BLaER1 (cell line): Measurements from ENCODE around the gene RNFT2.

Experiments
- H3K27ac ChIP-seq: shearing (Covaris generic); formaldehyde crosslinking; 2 replicates; pipeline ENCODE4 v1.8.1; 2022
- H3K27me3 ChIP-seq: shearing (Covaris generic); formaldehyde crosslinking; 2 replicates; pipeline ENCODE4 v1.8.1; 2022
- H3K36me3 ChIP-seq: shearing (Covaris generic); formaldehyde crosslinking; 2 replicates; pipeline ENCODE4 v1.8.1; 2022
- H3K4me1 ChIP-seq: shearing (Covaris generic); formaldehyde crosslinking; 2 replicates; pipeline ENCODE4 v1.8.1; 2022
- H3K4me2 ChIP-seq: shearing (Covaris generic); formaldehyde crosslinking; 2 replicates; pipeline ENCODE4 v1.8.1; 2022
- H3K4me3 ChIP-seq: shearing (Covaris generic); formaldehyde crosslinking; 2 replicates; pipeline ENCODE4 v1.8.1; 2022
- H3K9ac ChIP-seq: shearing (Covaris generic); formaldehyde crosslinking; 2 replicates; pipeline ENCODE4 v1.8.1; 2022
- H3K9me3 ChIP-seq: shearing (Covaris generic); formaldehyde crosslinking; 2 replicates; pipeline ENCODE4 v1.8.1; 2022
- H4K20me1 ChIP-seq: shearing (Covaris generic); formaldehyde crosslinking; 2 replicates; pipeline ENCODE4 v1.8.1; 2022
- Cebpa-rat ChIP-seq: shearing (Covaris generic); IDR thresholded peaks from 2 replicates; pipeline ENCODE4 v1.8.1; 2022

RNFT2 gene

DNA sequence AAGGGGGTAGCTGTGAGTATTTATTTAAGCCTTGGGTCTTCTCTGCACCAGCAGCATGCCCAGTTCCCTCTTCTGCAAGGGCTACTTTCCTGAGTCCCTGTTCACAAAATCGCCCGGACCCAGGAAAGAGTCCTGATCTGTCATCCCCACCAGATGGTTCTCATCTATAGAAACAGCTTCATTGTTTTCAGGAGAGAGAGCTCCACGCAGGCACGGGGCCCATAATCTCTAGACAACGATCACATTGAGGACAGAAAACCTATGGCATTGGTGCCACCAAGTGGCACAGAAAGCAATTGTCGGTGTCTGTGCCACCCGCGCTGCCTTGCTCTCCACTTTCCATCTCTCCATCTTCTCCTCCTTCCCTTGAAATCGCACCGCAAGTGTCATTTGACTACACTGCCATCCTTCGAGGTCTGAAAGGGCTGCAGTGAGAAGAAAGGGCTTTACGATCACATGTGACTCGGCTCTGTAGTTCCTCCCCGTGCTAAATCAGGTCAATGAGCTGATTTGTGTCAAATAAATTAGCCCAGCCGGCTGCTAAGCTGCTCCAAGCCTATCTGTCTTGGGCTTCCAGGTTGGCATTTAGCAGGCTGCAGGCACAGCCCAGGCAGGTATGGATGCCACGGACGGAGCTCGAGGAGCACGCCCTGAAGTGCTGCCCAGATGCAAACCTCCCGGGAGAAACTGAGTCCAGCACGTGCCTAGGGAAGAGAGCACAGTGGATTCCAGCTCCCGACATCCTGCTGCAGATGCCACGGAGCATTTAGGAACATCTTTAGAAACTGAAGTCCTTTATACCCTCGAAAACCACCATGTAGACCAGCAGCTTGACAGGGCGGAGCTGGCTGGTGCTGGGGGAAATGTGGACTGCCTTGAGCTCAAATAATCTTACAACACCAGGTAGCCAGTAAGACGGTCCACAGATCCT is 29.0 kb upstream of the RNFT2 start:
- Histone ChIP-seq H3K4me2 (peak overlapping the region; percentile 71), H3K9me3 (no peaks in the 10 kb centered on the region), H4K20me1 (no peaks in the 10 kb centered on the region; the same call in 1 of the 2 replicates), H3K27ac (no peak overlapping the region), H3K27me3 (peaks cover 23% of the 10 kb centered on the region), H3K9ac (no peak overlapping the region), H3K36me3 (peaks cover 13% of the 10 kb centered on the region), H3K4me1 (peaks cover 57% of the 10 kb centered on the region), H3K4me3 (no peak overlapping the region)
- TF ChIP-seq Cebpa-rat: no peak

DNA sequence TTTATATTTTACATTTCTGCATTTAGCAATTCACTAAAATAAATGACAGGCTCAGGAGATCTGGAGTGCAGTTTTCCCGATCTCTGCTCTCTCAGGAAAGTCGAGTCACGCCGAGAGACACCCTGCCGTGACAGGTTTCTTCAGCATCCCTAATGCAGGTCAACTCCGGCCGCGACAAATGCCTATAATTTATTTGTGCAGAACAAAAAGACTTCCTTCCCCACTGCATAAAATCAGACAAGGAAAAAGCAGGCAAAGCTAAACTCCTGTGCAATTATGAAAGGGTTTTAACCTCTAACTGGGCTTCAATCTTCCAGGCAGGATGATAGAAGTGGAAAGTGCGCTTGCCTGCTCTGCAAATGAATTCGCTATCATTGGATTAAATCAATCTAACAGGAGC is 28.3 kb upstream of the RNFT2 start:
- no peak overlapping the region for H3K27ac ChIP-seq
- no peak for TF ChIP-seq Cebpa-rat
- H3K36me3 ChIP-seq: peaks cover 19% of the 10 kb centered on the region
- peaks cover 64% of the 10 kb centered on the region for H3K4me1 ChIP-seq
- peaks cover 23% of the 10 kb centered on the region for H3K27me3 ChIP-seq
- no peak overlapping the region for H3K4me3 ChIP-seq
- no peaks in the 10 kb centered on the region for H3K9me3 ChIP-seq
- no peaks in the 10 kb centered on the region; the same call in 1 of the 2 replicates for H4K20me1 ChIP-seq
- H3K9ac ChIP-seq: no peak overlapping the region
- H3K4me2 ChIP-seq: no peak overlapping the region; the same call in 1 of the 2 replicates

DNA sequence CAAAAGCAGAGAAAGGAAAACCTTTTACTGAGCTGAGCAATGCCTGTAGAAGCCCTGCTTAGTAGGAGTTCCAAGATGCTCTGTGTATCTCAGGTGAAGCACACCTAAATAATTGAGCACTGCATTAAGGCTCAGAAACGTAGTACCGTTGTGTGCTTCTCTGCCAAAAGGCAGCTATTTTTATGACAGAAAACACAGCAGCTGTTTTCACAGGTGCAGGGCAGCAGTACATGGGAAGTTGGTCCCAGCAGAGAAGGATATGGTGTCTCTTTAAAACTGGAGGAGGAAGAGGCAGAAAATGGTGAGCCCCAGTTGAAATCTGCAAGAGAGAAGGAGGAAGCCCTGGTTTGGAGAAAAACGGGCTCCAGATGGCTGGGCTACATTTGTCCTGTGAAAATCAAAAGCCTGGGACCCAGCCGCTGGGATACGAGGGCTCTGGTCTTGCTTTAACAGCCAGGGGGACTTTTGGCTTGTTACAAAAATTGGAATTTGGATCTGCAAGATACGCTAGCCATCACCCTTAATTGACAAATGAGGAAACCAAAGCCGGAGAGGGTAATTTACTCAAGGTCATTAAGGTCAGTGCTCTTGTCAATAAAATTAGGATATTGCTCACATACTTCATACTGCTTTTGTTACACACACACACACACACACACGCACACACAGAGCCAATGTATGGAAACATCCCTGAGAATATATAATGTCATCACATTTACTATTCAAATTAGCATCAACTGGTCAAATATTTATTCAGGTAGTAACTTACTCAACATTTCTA is 27.6 kb upstream of the RNFT2 start:
- Histone ChIP-seq H3K36me3 (peaks cover 27% of the 10 kb centered on the region), H3K27ac (no peak overlapping the region), H3K9ac (0 out of 2 replicates have a peak overlapping the region, but pooled peaks have one; percentile 28), H3K4me1 (peaks cover 67% of the 10 kb centered on the region), H3K4me2 (peak overlapping the region; percentile 57), H3K4me3 (no peak overlapping the region), H3K9me3 (no peaks in the 10 kb centered on the region), H3K27me3 (peaks cover 23% of the 10 kb centered on the region), H4K20me1 (peaks cover 5% of the 10 kb centered on the region; the same call in 1 of the 2 replicates)
- TF ChIP-seq Cebpa-rat: no peak

DNA sequence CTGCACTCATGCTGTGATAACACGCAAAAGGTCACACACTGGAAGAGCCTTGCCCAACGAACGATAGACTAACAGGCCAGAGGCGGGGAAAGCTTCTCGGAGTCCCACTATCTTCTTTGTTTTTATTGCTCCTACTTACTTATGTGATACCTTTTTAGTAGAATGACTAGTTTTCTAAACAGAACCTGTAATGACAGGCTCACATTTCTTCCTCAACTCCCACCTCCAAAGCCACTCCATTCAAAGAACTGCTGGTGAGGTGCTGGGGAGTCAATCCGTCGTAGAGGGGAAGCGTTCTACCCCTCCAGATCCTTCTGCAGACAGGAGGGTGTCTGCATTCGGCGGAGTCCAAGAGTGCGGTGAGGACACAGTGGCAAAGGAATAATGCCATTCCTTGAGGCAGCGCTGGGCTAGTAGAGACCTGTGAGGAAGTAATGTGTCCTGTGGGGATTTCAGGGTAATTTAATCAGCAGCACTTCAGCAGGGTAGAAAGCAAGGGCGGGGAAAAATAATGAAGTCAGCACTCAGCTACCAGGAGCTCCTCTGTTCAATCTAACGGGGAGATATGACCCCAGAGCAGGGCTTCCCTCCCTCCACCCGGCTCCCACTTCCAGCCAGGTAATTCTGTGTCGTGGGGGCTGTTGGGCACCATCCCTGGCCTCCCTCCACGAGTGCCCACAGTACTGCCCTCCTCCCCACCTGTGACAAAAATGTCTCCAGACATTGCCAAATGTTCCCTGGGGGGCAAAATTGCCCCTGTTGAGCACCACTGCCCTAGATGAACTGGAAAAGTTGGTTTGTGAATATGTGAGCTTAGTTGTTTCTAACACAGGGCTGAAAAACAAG is 25.4 kb upstream of the RNFT2 start:
- peaks cover 6% of the 10 kb centered on the region; the same call in 1 of the 2 replicates for H4K20me1 ChIP-seq
- no peaks in the 10 kb centered on the region for H3K9me3 ChIP-seq
- H3K27me3 ChIP-seq: peaks cover 23% of the 10 kb centered on the region
- H3K27ac ChIP-seq: 0 out of 2 replicates have a peak overlapping the region, but pooled peaks have one; percentile 37
- H3K36me3 ChIP-seq: peaks cover 48% of the 10 kb centered on the region
- peaks cover 59% of the 10 kb centered on the region for H3K4me1 ChIP-seq
- H3K4me2 ChIP-seq: peak overlapping the region; percentile 47
- TF ChIP-seq Cebpa-rat: no peak
- no peak overlapping the region for H3K4me3 ChIP-seq
- no peak overlapping the region for H3K9ac ChIP-seq

DNA sequence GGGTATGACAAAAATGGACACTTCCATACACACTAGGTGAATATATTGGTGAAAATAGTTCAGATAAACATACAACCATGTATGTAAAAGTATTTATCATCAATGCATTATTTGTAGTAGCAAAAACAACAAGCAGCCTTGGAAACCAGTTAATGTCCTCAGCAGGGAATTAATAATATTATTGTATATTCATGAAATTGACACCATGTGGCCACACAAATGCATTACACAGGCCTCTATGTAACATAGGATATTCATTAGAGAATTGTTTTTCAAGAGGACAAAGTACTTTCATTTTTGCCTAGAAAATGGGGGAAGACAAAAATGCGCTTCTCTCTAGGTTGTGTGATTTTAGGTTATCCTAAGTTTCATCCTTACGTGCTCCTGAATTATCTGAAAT is 24.6 kb upstream of the RNFT2 start:
- Histone ChIP-seq H3K4me2 (peak overlapping the region; percentile 47; the same call in 1 of the 2 replicates), H3K27me3 (peaks cover 23% of the 10 kb centered on the region)

GRCh38 chr12:116714175-116714574 is 23.9 kb upstream of the RNFT2 start:
- H3K4me1 ChIP-seq: peaks cover 59% of the 10 kb centered on the region
- H3K27ac ChIP-seq: no peak overlapping the region
- peak; percentile 65; the same call in 1 of the 2 replicates for TF ChIP-seq Cebpa-rat
- no peak overlapping the region for H3K4me3 ChIP-seq
- peaks cover 17% of the 10 kb centered on the region for H3K27me3 ChIP-seq
- peak overlapping the region; percentile 32 for H3K4me2 ChIP-seq
- H3K9me3 ChIP-seq: no peaks in the 10 kb centered on the region
- H3K36me3 ChIP-seq: peaks cover 54% of the 10 kb centered on the region
- no peak overlapping the region for H3K9ac ChIP-seq
- H4K20me1 ChIP-seq: peaks cover 6% of the 10 kb centered on the region

More for the DNA sequence above, 24.6 kb upstream of the RNFT2 start:
- Histone ChIP-seq H3K9me3 (no peaks in the 10 kb centered on the region), H3K4me1 (peaks cover 59% of the 10 kb centered on the region), H3K9ac (no peak overlapping the region), H3K36me3 (peaks cover 52% of the 10 kb centered on the region), H4K20me1 (peaks cover 6% of the 10 kb centered on the region; the same call in 1 of the 2 replicates), H3K4me3 (no peak overlapping the region), H3K27ac (no peak overlapping the region)
- TF ChIP-seq Cebpa-rat: no peak

GRCh38 chr12:116717466-116718437 is 20.4 kb upstream of the RNFT2 start:
- no peak for TF ChIP-seq Cebpa-rat
- no peaks in the 10 kb centered on the region for H3K9me3 ChIP-seq
- no peak overlapping the region; the same call in 1 of the 2 replicates for H3K27ac ChIP-seq
- no peak overlapping the region for H3K4me3 ChIP-seq
- H4K20me1 ChIP-seq: peaks cover 21% of the 10 kb centered on the region
- peak overlapping the region; percentile 59 for H3K4me2 ChIP-seq
- peaks cover 81% of the 10 kb centered on the region for H3K36me3 ChIP-seq
- peaks cover 45% of the 10 kb centered on the region for H3K4me1 ChIP-seq
- H3K9ac ChIP-seq: 0 out of 2 replicates have a peak overlapping the region, but pooled peaks have one; percentile 13
- H3K27me3 ChIP-seq: no peaks in the 10 kb centered on the region
